GM12891 (cell line): ENCODE results near the gene PLA2G15.

ENCODE experiments used
- POLR2A ChIP-seq: IDR thresholded peaks from 2 replicates; pipeline ENCODE4 v1.6.1; 2011; ENCODE audit warnings: low read depth, low read length, control low read depth
- POLR2AphosphoS5 ChIP-seq: IDR thresholded peaks from 2 replicates; pipeline ENCODE4 v1.6.1; 2011; ENCODE audit warnings: low read depth, low read length, control low read depth
- POU2F2 ChIP-seq: IDR thresholded peaks from 2 replicates; pipeline ENCODE4 v1.6.1; 2011; ENCODE audit warnings: low read depth, mild to moderate bottlenecking, control low read depth, low read length, moderate library complexity
- TAF1 ChIP-seq: IDR thresholded peaks from 2 replicates; pipeline ENCODE4 v1.6.1; 2011; ENCODE audit warnings: low read depth, low read length, control low read depth

GRCh38 chr16:68230956-68231355, 14.2 kb upstream of the PLA2G15 start:
- TF ChIP-seq TAF1 (no peak), POLR2A (no peak), POLR2AphosphoS5 (no peak), POU2F2 (no peak)
